ENCODE measurements around the gene HDGFL2. TPM values are rescaled to one million over a fixed set of nuclear protein-coding genes. Genes with fewer than 3 reads are reported as not detected.

Gene HDGFL2
- total RNA-seq, 1 experiment from 2014 or later: 108 TPM

DNA sequence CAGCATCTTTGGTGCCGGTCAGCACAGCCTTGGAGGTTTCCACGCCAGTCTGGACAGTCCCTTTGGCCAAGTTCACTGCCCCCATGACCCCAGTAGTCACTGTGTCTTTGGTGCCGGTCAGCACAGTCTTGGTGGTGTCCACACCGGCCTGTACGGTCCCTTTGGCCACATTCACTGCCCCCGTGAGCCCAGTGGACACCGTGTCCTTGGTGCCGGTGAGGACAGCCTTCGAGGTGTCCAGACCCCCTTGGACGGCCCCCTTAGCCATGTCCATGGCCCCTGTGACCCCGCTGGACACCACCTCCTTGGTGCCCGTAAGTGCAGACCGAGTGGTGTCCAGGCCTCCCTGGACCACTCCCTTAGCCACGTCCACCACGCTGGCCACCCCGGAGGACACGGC lies 41.2 kb downstream of the HDGFL2 start:
- Mint-ChIP-seq H3K9me3 (no peaks in the 10 kb centered on the region), H3K27me3 (ENCODE audit: low read depth) (peaks cover 79% of the 10 kb centered on the region)
- WGBS (ENCODE audit: extremely low coverage, insufficient read length, low lambda C conversion rate): no CpG with 5 or more reads among the region's 17 CpGs

More for the DNA sequence above, 41.2 kb downstream of the HDGFL2 start:
- no peaks in the 10 kb centered on the region for H3K9me3 ChIP-seq (ENCODE audit: control insufficient read depth, low read depth, low read length)
- no peak overlapping the region for H2BK5ac ChIP-seq (ENCODE audit: insufficient read length, low read length)
- H2BK120ac ChIP-seq (ENCODE audit: low read depth, low read length, poor library complexity, severe bottlenecking): no peak overlapping the region
- H3K79me1 ChIP-seq (ENCODE audit: insufficient read depth, low read depth, low read length, poor library complexity, severe bottlenecking): no peaks in the 10 kb centered on the region
- H4K20me1 ChIP-seq (ENCODE audit: control insufficient read depth, insufficient read depth, insufficient read length): no peaks in the 10 kb centered on the region
- no peak overlapping the region for H3K27ac ChIP-seq (ENCODE audit: insufficient read length, low read depth, low read length)
- no peak for TF ChIP-seq CTCF (conservative IDR thresholded peaks at IDR 0.05)
- H3K4me3 Mint-ChIP-seq: no peak overlapping the region
- no peak overlapping the region for H2BK12ac ChIP-seq (ENCODE audit: insufficient read length, low read depth, low read length)
- no peak for DNase-seq
- peaks cover 3% of the 10 kb centered on the region; the same call in 1 of the 2 replicates for H3K27me3 ChIP-seq (ENCODE audit: insufficient read depth, low read length)
- no peaks in the 10 kb centered on the region for H3K79me2 ChIP-seq (ENCODE audit: insufficient read depth, low read length)
- no peak overlapping the region for H3T11ph ChIP-seq (ENCODE audit: low read length)
- H4K8ac ChIP-seq (replicated peaks; ENCODE audit: insufficient read length, low read depth, low read length): no peak overlapping the region
- H3K4ac ChIP-seq (ENCODE audit: low read depth, low read length): no peak overlapping the region
- no peak overlapping the region for H2BK20ac ChIP-seq (ENCODE audit: low read depth, low read length, poor library complexity, severe bottlenecking)
- peaks cover 2% of the 10 kb centered on the region for H3K23me2 ChIP-seq (ENCODE audit: insufficient read length, low read depth, low read length, poor library complexity, severe bottlenecking)
- 0 out of 4 replicates have a peak, but pooled peaks cover 0 to 2% of the 10 kb centered on the region in 2 experiments for H3K4me1 Mint-ChIP-seq
- H4K91ac ChIP-seq (ENCODE audit: insufficient read length, low read depth, low read length): no peak overlapping the region
- H3K36me3 Mint-ChIP-seq (ENCODE audit: insufficient read depth in 1 of 3, low read depth in 3 of 3): no peaks in the 10 kb centered on the region
- H2BK15ac ChIP-seq (ENCODE audit: low read depth, low read length): no peak overlapping the region
- no peak overlapping the region for H3K9ac ChIP-seq (ENCODE audit: extremely low read depth, insufficient read length, low read length)
- H3K4me2 ChIP-seq (ENCODE audit: insufficient read depth, insufficient read length, low read length): no peak overlapping the region
- H2AK5ac ChIP-seq (ENCODE audit: insufficient read length, low read length): no peak overlapping the region
- H4K5ac ChIP-seq (ENCODE audit: insufficient read length, low read depth, low read length): no peak overlapping the region
- H3K23ac ChIP-seq (ENCODE audit: insufficient read length, low read depth, low read length): no peak overlapping the region
- no peaks in the 10 kb centered on the region for H3K4me1 ChIP-seq (ENCODE audit: insufficient read depth, low read length)
- no peak overlapping the region for H3K27ac Mint-ChIP-seq
- no peak overlapping the region for H3K18ac ChIP-seq (ENCODE audit: insufficient read length, low read depth, low read length)
- no peak overlapping the region; the same call in 1 of the 2 replicates for H3K14ac ChIP-seq (ENCODE audit: insufficient read depth, low read length)
- no peak overlapping the region for H3K56ac ChIP-seq (ENCODE audit: insufficient read length, low read depth, low read length)
- no peak overlapping the region for H2AFZ ChIP-seq (ENCODE audit: low read length)

All from H9 (cell line).